B cell (primary cell): ENCODE measurements around the gene SLC18A2.

Experiments
- CTCF ChIP-seq: fragments of 200-600 bp; IDR thresholded peaks from one replicate; pipeline ENCODE4 v1.8.0; 2022; ENCODE audit warnings: antibody characterized with exemption, mild to moderate bottlenecking
- EZH2 ChIP-seq: IDR thresholded peaks from 2 replicates; pipeline ENCODE4 v1.6.1; 2012; ENCODE audit warnings: borderline replicate concordance, low read depth, mild to moderate bottlenecking, moderate library complexity, low read length; ENCODE audit not compliant: insufficient read depth, poor library complexity, severe bottlenecking

- no peak for TF ChIP-seq CTCF
- no peak for TF ChIP-seq EZH2
Measured at GRCh38 chr10:117275121-117275520, 34.2 kb downstream of the SLC18A2 start.
